GM21529 (cell line): Measurements from ENCODE around the gene DSCAML1.

Experiments
- ATAC-seq: cut with Tn5 transposase; IDR thresholded peaks from one replicate; pipeline ENCODE4 v1.9.1; 2021; ENCODE audit not compliant: unreplicated experiment

The DSCAML1 gene

GRCh38 chr11:117510646-117511045 lies 286.4 kb downstream of the DSCAML1 start:
- ATAC-seq, result no peak

GRCh38 chr11:117509543-117509942 lies 287.5 kb downstream of the DSCAML1 start:
- no peak for ATAC-seq

- no peak for ATAC-seq
Observed at GRCh38 chr11:117506971-117507370, 290.0 kb downstream of the DSCAML1 start.

- no peak for ATAC-seq
Observed at GRCh38 chr11:117505285-117505970, 291.6 kb downstream of the DSCAML1 start.

GRCh38 chr11:117502779-117503100 lies 294.3 kb downstream of the DSCAML1 start:
- no peak for ATAC-seq

GRCh38 chr11:117502015-117502778 lies 294.8 kb downstream of the DSCAML1 start:
- no peak for ATAC-seq

GRCh38 chr11:117501237-117501898 lies 295.6 kb downstream of the DSCAML1 start:
- no peak for ATAC-seq

GRCh38 chr11:117498791-117499190 lies 298.2 kb downstream of the DSCAML1 start:
- no peak for ATAC-seq

- ATAC-seq, result no peak
Observed at GRCh38 chr11:117497206-117497951, 299.6 kb downstream of the DSCAML1 start.

- ATAC-seq, result no peak
Observed at GRCh38 chr11:117495357-117495756, 301.7 kb downstream of the DSCAML1 start.

- ATAC-seq, result no peak
Observed at GRCh38 chr11:117492578-117493251, 304.3 kb downstream of the DSCAML1 start.

- no peak for ATAC-seq
Observed at GRCh38 chr11:117490911-117491310, 306.1 kb downstream of the DSCAML1 start.

- no peak for ATAC-seq
Observed at GRCh38 chr11:117489999-117490679, 306.9 kb downstream of the DSCAML1 start.

- no peak for ATAC-seq
Observed at GRCh38 chr11:117488996-117489952, 307.7 kb downstream of the DSCAML1 start.

- ATAC-seq, result no peak
Observed at GRCh38 chr11:117486059-117486458, 311.0 kb downstream of the DSCAML1 start.

GRCh38 chr11:117484156-117484555 lies 312.9 kb downstream of the DSCAML1 start:
- ATAC-seq, result no peak

- no peak for ATAC-seq
Observed at GRCh38 chr11:117483372-117483771, 313.6 kb downstream of the DSCAML1 start.

GRCh38 chr11:117482881-117483280 lies 314.1 kb downstream of the DSCAML1 start:
- ATAC-seq, result no peak

- ATAC-seq, result no peak
Observed at GRCh38 chr11:117481885-117482284, 315.1 kb downstream of the DSCAML1 start.
